Panc1 (cell line): ENCODE data around the gene SCN9A.

ENCODE experiments used
- CTCF ChIP-seq: fragments of 450-650 bp; IDR thresholded peaks from 2 replicates; pipeline ENCODE4 v1.5.1; 2017; ENCODE audit warnings: mild to moderate bottlenecking
- POLR2AphosphoS5 ChIP-seq: IDR thresholded peaks from 2 replicates; pipeline ENCODE4 v1.6.1; 2012; ENCODE audit warnings: mild to moderate bottlenecking, low read depth, low read length, moderate library complexity
- SIN3A ChIP-seq: IDR thresholded peaks from 2 replicates; pipeline ENCODE4 v1.6.1; 2012; ENCODE audit warnings: low read depth, mild to moderate bottlenecking, low read length, moderate library complexity, borderline replicate concordance; ENCODE audit not compliant: insufficient read depth

DNA sequence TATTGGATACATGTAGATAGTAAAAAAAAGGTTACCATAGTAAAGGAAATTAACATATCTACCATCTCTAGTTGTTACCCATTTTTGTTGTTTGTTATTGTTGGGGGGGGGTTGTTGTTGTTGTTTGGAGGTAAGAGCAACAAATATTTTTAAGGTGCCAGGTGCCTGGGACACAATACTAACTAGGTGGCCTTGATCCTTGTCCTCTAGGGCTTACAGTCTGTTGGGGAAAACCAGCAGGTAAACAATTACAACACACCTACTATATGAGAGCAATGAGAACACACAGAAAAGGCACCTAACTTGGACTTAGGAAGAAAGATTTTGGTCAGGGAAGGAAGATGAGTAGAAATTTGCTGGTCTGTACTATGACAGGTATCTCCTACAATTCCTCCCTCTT lies 46.3 kb downstream of the SCN9A start:
- TF ChIP-seq CTCF = no peak
- TF ChIP-seq SIN3A = no peak
- no peak for TF ChIP-seq POLR2AphosphoS5
